ENCODE results near the gene RHBDD2. TPM values are rescaled to one million over a fixed set of nuclear protein-coding genes. Genes with fewer than 3 reads are reported as not detected.
A peak's percentile ranks its signal among the peaks of the same experiment; 100 is the strongest.

Gene RHBDD2
- polyA plus RNA-seq, 1 donor (not counting 4 experiments of a cell fraction or from before 2014, with no cell fraction given), result 24.1 TPM

DNA sequence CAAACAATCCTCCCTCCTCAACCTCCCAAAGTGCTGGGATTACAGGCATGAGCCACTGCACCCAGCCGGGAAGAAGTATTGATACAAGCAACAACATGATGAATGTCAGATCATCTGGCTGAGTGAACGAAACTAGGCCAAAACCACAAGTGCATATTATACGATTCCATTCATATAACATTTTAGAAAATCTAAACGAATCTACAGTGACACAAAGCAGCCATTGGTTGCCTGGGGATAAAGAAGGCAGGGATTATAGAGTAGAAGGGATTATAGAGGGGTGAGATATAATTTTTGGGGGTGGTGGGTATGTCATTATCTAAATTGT, 11.5 kb upstream of the RHBDD2 start:
- H2AFZ ChIP-seq (ENCODE audit: control insufficient read depth, low read length), result peak overlapping the region; percentile 15
- no peak for FAIRE-seq

DNA sequence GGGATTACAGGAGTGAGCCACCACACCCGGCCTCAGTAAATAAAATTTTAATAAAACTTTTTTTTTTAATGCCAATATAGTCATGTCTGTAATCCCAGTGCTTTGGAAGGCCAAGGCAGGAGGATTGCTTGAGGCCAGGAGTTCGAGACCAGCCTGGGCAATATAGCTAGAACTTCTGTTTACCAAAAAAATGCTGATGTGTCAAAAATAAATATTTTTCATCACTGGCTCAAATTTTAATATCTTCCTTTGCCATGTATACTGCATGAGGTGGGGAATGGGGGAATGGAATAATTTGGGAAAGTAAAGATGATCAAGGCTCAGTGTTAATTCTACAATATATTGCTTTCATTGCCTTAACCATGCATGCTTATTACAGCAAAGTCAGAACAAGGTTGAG, 10.7 kb upstream of the RHBDD2 start:
- Histone ChIP-seq H3K27me3 (ENCODE audit: control insufficient read depth, extremely low read depth, insufficient read depth, low read length) (no peaks in the 10 kb centered on the region), H3K9me1 (ENCODE audit: control insufficient read depth, extremely low read depth, insufficient read depth, low read length) (no peaks in the 10 kb centered on the region), H3K79me2 (ENCODE audit: control insufficient read depth, insufficient read depth, low read length) (no peaks in the 10 kb centered on the region), H3K27ac (ENCODE audit: control insufficient read depth, insufficient read depth, low read length) (no peak overlapping the region), H3K4me1 (ENCODE audit: control insufficient read depth, extremely low read depth, insufficient read depth, low read length) (peaks cover 10% of the 10 kb centered on the region), H3K36me3 (ENCODE audit: control insufficient read depth in 2 of 2, extremely low read depth in 1 of 2, insufficient read depth in 2 of 2, low read length in 2 of 2) (no peaks in the 10 kb centered on the region), H4K20me1 (ENCODE audit: control insufficient read depth, extremely low read depth, insufficient read depth, low read length) (no peaks in the 10 kb centered on the region), H3K9ac (ENCODE audit: control insufficient read depth, extremely low read depth, insufficient read depth, low read length) (no peak overlapping the region), H3K9me3 (ENCODE audit: control insufficient read depth, low read depth, low read length) (no peaks in the 10 kb centered on the region), H3K4me2 (ENCODE audit: control insufficient read depth, extremely low read depth, insufficient read depth, low read depth, low read length) (no peak overlapping the region), H2AFZ (ENCODE audit: control insufficient read depth, low read length) (no peak overlapping the region), H3K4me3 (ENCODE audit: control insufficient read depth in 2 of 3, extremely low read depth in 1 of 3, insufficient read depth in 2 of 3, low read depth in 1 of 3, low read length in 3 of 3) (no peak overlapping the region)
- DNase-seq (ENCODE audit: low read depth, low spot score) (no peak), FAIRE-seq (no peak)
- TF ChIP-seq, protein P1, sequence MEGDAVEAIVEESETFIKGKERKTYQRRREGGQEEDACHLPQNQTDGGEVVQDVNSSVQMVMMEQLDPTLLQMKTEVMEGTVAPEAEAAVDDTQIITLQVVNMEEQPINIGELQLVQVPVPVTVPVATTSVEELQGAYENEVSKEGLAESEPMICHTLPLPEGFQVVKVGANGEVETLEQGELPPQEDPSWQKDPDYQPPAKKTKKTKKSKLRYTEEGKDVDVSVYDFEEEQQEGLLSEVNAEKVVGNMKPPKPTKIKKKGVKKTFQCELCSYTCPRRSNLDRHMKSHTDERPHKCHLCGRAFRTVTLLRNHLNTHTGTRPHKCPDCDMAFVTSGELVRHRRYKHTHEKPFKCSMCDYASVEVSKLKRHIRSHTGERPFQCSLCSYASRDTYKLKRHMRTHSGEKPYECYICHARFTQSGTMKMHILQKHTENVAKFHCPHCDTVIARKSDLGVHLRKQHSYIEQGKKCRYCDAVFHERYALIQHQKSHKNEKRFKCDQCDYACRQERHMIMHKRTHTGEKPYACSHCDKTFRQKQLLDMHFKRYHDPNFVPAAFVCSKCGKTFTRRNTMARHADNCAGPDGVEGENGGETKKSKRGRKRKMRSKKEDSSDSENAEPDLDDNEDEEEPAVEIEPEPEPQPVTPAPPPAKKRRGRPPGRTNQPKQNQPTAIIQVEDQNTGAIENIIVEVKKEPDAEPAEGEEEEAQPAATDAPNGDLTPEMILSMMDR (optimal IDR thresholded peaks at IDR 0.05 in 1 of 3, IDR thresholded peaks at IDR 0.05 in 1 of 3, conservative IDR thresholded peaks at IDR 0.05 in 1 of 3; ENCODE audit: extremely low read depth in 1 of 3, insufficient read depth in 2 of 3, low read length in 3 of 3), result no peak
- TF ChIP-seq EZH2 (IDR thresholded peaks at IDR 0.05; ENCODE audit: low read length), result no peak
- dilution Hi-C loops (cut with MboI; ENCODE audit: extremely low pct_ligation_motif_present, low sequenced_read_pairs), result no loop called here

More for the DNA sequence above, 11.5 kb upstream of the RHBDD2 start:
- H3K9me3 ChIP-seq (ENCODE audit: control insufficient read depth, low read depth, low read length), result no peaks in the 10 kb centered on the region
- no peaks in the 10 kb centered on the region for H3K36me3 ChIP-seq (ENCODE audit: control insufficient read depth in 2 of 2, extremely low read depth in 1 of 2, insufficient read depth in 2 of 2, low read length in 2 of 2)
- H3K9me1 ChIP-seq (ENCODE audit: control insufficient read depth, extremely low read depth, insufficient read depth, low read length), result no peaks in the 10 kb centered on the region
- DNase-seq (ENCODE audit: low read depth, low spot score), result no peak
- H3K4me1 ChIP-seq (ENCODE audit: control insufficient read depth, extremely low read depth, insufficient read depth, low read length), result peaks cover 10% of the 10 kb centered on the region
- no peak overlapping the region for H3K4me2 ChIP-seq (ENCODE audit: control insufficient read depth, extremely low read depth, insufficient read depth, low read depth, low read length)
- no peak overlapping the region for H3K9ac ChIP-seq (ENCODE audit: control insufficient read depth, extremely low read depth, insufficient read depth, low read length)
- H3K27ac ChIP-seq (ENCODE audit: control insufficient read depth, insufficient read depth, low read length), result no peak overlapping the region
- dilution Hi-C loops (cut with MboI; ENCODE audit: extremely low pct_ligation_motif_present, low sequenced_read_pairs), result no loop called here
- H4K20me1 ChIP-seq (ENCODE audit: control insufficient read depth, extremely low read depth, insufficient read depth, low read length), result no peaks in the 10 kb centered on the region
- H3K27me3 ChIP-seq (ENCODE audit: control insufficient read depth, extremely low read depth, insufficient read depth, low read length), result no peaks in the 10 kb centered on the region
- TF ChIP-seq, protein P1 (optimal IDR thresholded peaks at IDR 0.05 in 1 of 3, IDR thresholded peaks at IDR 0.05 in 1 of 3, conservative IDR thresholded peaks at IDR 0.05 in 1 of 3; ENCODE audit: extremely low read depth in 1 of 3, insufficient read depth in 2 of 3, low read length in 3 of 3), result no peak
- no peak for TF ChIP-seq EZH2 (IDR thresholded peaks at IDR 0.05; ENCODE audit: low read length)
- no peaks in the 10 kb centered on the region for H3K79me2 ChIP-seq (ENCODE audit: control insufficient read depth, insufficient read depth, low read length)
- H3K4me3 ChIP-seq (ENCODE audit: control insufficient read depth in 2 of 3, extremely low read depth in 1 of 3, insufficient read depth in 2 of 3, low read depth in 1 of 3, low read length in 3 of 3), result no peak overlapping the region

Measured in keratinocyte (primary cell).